HT1080 (cell line): ENCODE data around the gene ZYG11A. TPM values are rescaled to one million over a fixed set of nuclear protein-coding genes. Genes with fewer than 3 reads are reported as not detected.

Source experiments
- DNase-seq: peaks from one replicate; pipeline ENCODE4 v3.0.0-alpha.2; 2015; ENCODE audit warnings: low read depth
- total RNA-seq: library from RNA; depleted of rRNA; stranded (reverse); fragments of >200 nt; shearing (Covaris generic); gene quantifications from 2 replicates; pipeline ENCODE4 v1.2.3, GENCODE V29; 2014

Gene ZYG11A
- total RNA-seq, 1 experiment from 2014 or later, result 0.35 TPM

- no peak for DNase-seq
Observed at GRCh38 chr1:52876843-52877242, 34.3 kb downstream of the ZYG11A start.

GRCh38 chr1:52877554-52877953, 35.0 kb downstream of the ZYG11A start:
- no peak for DNase-seq

GRCh38 chr1:52880206-52880605, 37.6 kb downstream of the ZYG11A start:
- DNase-seq, result no peak

GRCh38 chr1:52887483-52887882, 44.9 kb downstream of the ZYG11A start:
- DNase-seq, result no peak

- no peak for DNase-seq
Observed at GRCh38 chr1:52892424-52893215, 50.1 kb downstream of the ZYG11A start.

- DNase-seq, result no peak
Observed at GRCh38 chr1:52899445-52899894, 56.9 kb downstream of the ZYG11A start.

GRCh38 chr1:52900402-52900801, 57.8 kb downstream of the ZYG11A start:
- DNase-seq, result no peak

- DNase-seq, result no peak
Observed at GRCh38 chr1:52901384-52901783, 58.8 kb downstream of the ZYG11A start.

- no peak for DNase-seq
Observed at GRCh38 chr1:52904208-52904926, 61.8 kb downstream of the ZYG11A start.

GRCh38 chr1:52904927-52905698, 62.6 kb downstream of the ZYG11A start:
- no peak for DNase-seq

- DNase-seq, result no peak
Observed at GRCh38 chr1:52906135-52906603, 63.6 kb downstream of the ZYG11A start.

GRCh38 chr1:52907068-52907811, 64.7 kb downstream of the ZYG11A start:
- DNase-seq, result no peak

GRCh38 chr1:52907812-52908153, 65.2 kb downstream of the ZYG11A start:
- no peak for DNase-seq

GRCh38 chr1:52911541-52911940, 69.0 kb downstream of the ZYG11A start:
- DNase-seq, result no peak

- no peak for DNase-seq
Observed at GRCh38 chr1:52913014-52913413, 70.5 kb downstream of the ZYG11A start.

GRCh38 chr1:52913537-52913936, 71.0 kb downstream of the ZYG11A start:
- DNase-seq, result no peak

GRCh38 chr1:52914463-52914862, 71.9 kb downstream of the ZYG11A start:
- DNase-seq, result no peak

- DNase-seq, result no peak
Observed at GRCh38 chr1:52915211-52915854, 72.8 kb downstream of the ZYG11A start.

GRCh38 chr1:52915855-52916220, 73.3 kb downstream of the ZYG11A start:
- no peak for DNase-seq

GRCh38 chr1:52916241-52916975, 73.8 kb downstream of the ZYG11A start:
- DNase-seq, result no peak
